ENCODE data around the gene PCDH9. TPM values are rescaled to one million over a fixed set of nuclear protein-coding genes. Genes with fewer than 3 reads are reported as not detected.

The PCDH9 gene
- total RNA-seq, 4 donors from 2014 or later = 0.37 to 2.4 (median 1.5) TPM

GRCh38 chr13:67033170-67033569 lies 197.0 kb downstream of the PCDH9 start:
- no peaks in the 10 kb centered on the region for H3K9me3 ChIP-seq
- WGBS, 2 donors (ENCODE audit: low coverage in 1 of 2) = 74 to 83% methylated on average over 1 of the region's 1 CpG
- TF ChIP-seq CTCF (IDR thresholded peaks at IDR 0.05) (no peak), EP300 (IDR thresholded peaks at IDR 0.05; ENCODE audit: low read depth) (no peak), POLR2A (IDR thresholded peaks at IDR 0.05) (no peak), POLR2AphosphoS5 (IDR thresholded peaks at IDR 0.05) (no peak)
- no peak overlapping the region for H3K27ac ChIP-seq
- H3K36me3 ChIP-seq = no peaks in the 10 kb centered on the region
- intact Hi-C loops (cut with DNase I; ENCODE audit: low total_unique reads) = no loop called here
- no peak for DNase-seq
- no peak overlapping the region for H3K4me3 ChIP-seq
- H3K4me1 ChIP-seq = no peaks in the 10 kb centered on the region
- no peaks in the 10 kb centered on the region for H3K27me3 ChIP-seq
- in situ Hi-C loops (cut with MboI; ENCODE audit: low pct_ligation_motif_present in 1 of 4, low pct_unique_long_range_greater_than_20kb in 1 of 4, low sequenced_read_pairs in 3 of 4) = no loop called here

- TF ChIP-seq POLR2AphosphoS5 (IDR thresholded peaks at IDR 0.05) (no peak), POLR2A (IDR thresholded peaks at IDR 0.05) (no peak), CTCF (IDR thresholded peaks at IDR 0.05) (no peak), EP300 (IDR thresholded peaks at IDR 0.05; ENCODE audit: low read depth) (no peak)
- 27% methylated on average over 3 to 4 of the region's 4 CpGs for WGBS, 2 donors (ENCODE audit: low coverage in 1 of 2)
Measured at GRCh38 chr13:67023130-67023876, 206.8 kb downstream of the PCDH9 start.

GRCh38 chr13:67018775-67019174 lies 211.4 kb downstream of the PCDH9 start:
- WGBS, 2 donors (ENCODE audit: low coverage in 1 of 2) = 63 to 81% methylated on average over 3 of the region's 3 CpGs
- intact Hi-C loops (cut with DNase I; ENCODE audit: low total_unique reads) = no loop called here
- in situ Hi-C loops (cut with MboI; ENCODE audit: low pct_ligation_motif_present in 1 of 4, low pct_unique_long_range_greater_than_20kb in 1 of 4, low sequenced_read_pairs in 3 of 4) = no loop called here
- H3K9me3 ChIP-seq = no peaks in the 10 kb centered on the region
- H3K4me3 ChIP-seq = no peak overlapping the region
- no peaks in the 10 kb centered on the region for H3K36me3 ChIP-seq
- TF ChIP-seq POLR2AphosphoS5 (IDR thresholded peaks at IDR 0.05) (no peak), POLR2A (IDR thresholded peaks at IDR 0.05) (no peak), EP300 (IDR thresholded peaks at IDR 0.05; ENCODE audit: low read depth) (no peak), CTCF (IDR thresholded peaks at IDR 0.05) (no peak)
- no peaks in the 10 kb centered on the region for H3K27me3 ChIP-seq
- DNase-seq = no peak
- H3K4me1 ChIP-seq = no peaks in the 10 kb centered on the region
- H3K27ac ChIP-seq = no peak overlapping the region

More at GRCh38 chr13:67023130-67023876, 206.8 kb downstream of the PCDH9 start:
- intact Hi-C loops (cut with DNase I; ENCODE audit: low total_unique reads) (no loop called here), in situ Hi-C loops (cut with MboI; ENCODE audit: low pct_ligation_motif_present in 1 of 4, low pct_unique_long_range_greater_than_20kb in 1 of 4, low sequenced_read_pairs in 3 of 4) (no loop called here)
- no peak for DNase-seq
- no peaks in the 10 kb centered on the region for H3K27me3 ChIP-seq
- H3K4me1 ChIP-seq = no peaks in the 10 kb centered on the region
- no peaks in the 10 kb centered on the region for H3K36me3 ChIP-seq
- H3K4me3 ChIP-seq = no peak overlapping the region
- no peak overlapping the region for H3K27ac ChIP-seq
- H3K9me3 ChIP-seq = no peaks in the 10 kb centered on the region

- DNase-seq = no peak
- no peak for TF ChIP-seq EP300 (IDR thresholded peaks at IDR 0.05; ENCODE audit: low read depth)
- TF ChIP-seq CTCF (IDR thresholded peaks at IDR 0.05) = no peak
- TF ChIP-seq POLR2AphosphoS5 (IDR thresholded peaks at IDR 0.05) = no peak
- TF ChIP-seq POLR2A (IDR thresholded peaks at IDR 0.05) = no peak
- Histone ChIP-seq H3K27ac (no peak overlapping the region), H3K36me3 (no peaks in the 10 kb centered on the region), H3K4me1 (no peaks in the 10 kb centered on the region), H3K27me3 (no peaks in the 10 kb centered on the region), H3K9me3 (no peaks in the 10 kb centered on the region), H3K4me3 (no peak overlapping the region)
- intact Hi-C loops (cut with DNase I; ENCODE audit: low total_unique reads) (no loop called here), in situ Hi-C loops (cut with MboI; ENCODE audit: low pct_ligation_motif_present in 1 of 4, low pct_unique_long_range_greater_than_20kb in 1 of 4, low sequenced_read_pairs in 3 of 4) (no loop called here)
- WGBS, 2 donors (ENCODE audit: low coverage in 1 of 2) = 70 to 86% methylated on average over 2 of the region's 2 CpGs
Measured at GRCh38 chr13:67017276-67017675, 212.9 kb downstream of the PCDH9 start.
